Measurements from ENCODE around the gene CYP27A1. TPM values are rescaled to one million over a fixed set of nuclear protein-coding genes. Genes with fewer than 3 reads are reported as not detected.
"Not testable (repeated sequence)": the region's sequence is repeated elsewhere in the genome, so short reads cannot be mapped to it uniquely, and the experiment has no call there.

The CYP27A1 gene
- total RNA-seq, 2 experiments from 2014 or later = 3.0 to 4.7 TPM

- Mint-ChIP-seq H3K27me3 (no peaks in the 10 kb centered on the region), H3K4me3 (no peak overlapping the region), H3K27ac (no peak overlapping the region), H3K4me1 (no peaks in the 10 kb centered on the region), H3K36me3 (peaks cover 15% of the 10 kb centered on the region), H3K9me3 (no peaks in the 10 kb centered on the region)
- POLR2A ChIA-PET = no interaction called here
- DNase-seq = no peak
- no peak for ATAC-seq (ENCODE audit: low read depth)
Observed at GRCh38 chr2:218754201-218754600, 27.7 kb upstream of the CYP27A1 start.

GRCh38 chr2:218754781-218755180 is 27.2 kb upstream of the CYP27A1 start:
- H3K9me3 Mint-ChIP-seq = no peaks in the 10 kb centered on the region
- H3K36me3 Mint-ChIP-seq = peaks cover 14% of the 10 kb centered on the region
- POLR2A ChIA-PET = no interaction called here
- no peak overlapping the region for H3K27ac Mint-ChIP-seq
- no peaks in the 10 kb centered on the region for H3K27me3 Mint-ChIP-seq
- H3K4me1 Mint-ChIP-seq = no peaks in the 10 kb centered on the region
- DNase-seq (no peak), ATAC-seq (ENCODE audit: low read depth) (no peak)
- H3K4me3 Mint-ChIP-seq = no peak overlapping the region

GRCh38 chr2:218755198-218755566 is 26.8 kb upstream of the CYP27A1 start:
- no peak for DNase-seq
- POLR2A ChIA-PET = no interaction called here
- H3K27me3 Mint-ChIP-seq = no peaks in the 10 kb centered on the region
- no peaks in the 10 kb centered on the region for H3K9me3 Mint-ChIP-seq
- no peak overlapping the region for H3K27ac Mint-ChIP-seq
- H3K4me3 Mint-ChIP-seq = no peak overlapping the region
- no peak for ATAC-seq (ENCODE audit: low read depth)
- H3K36me3 Mint-ChIP-seq = peaks cover 14% of the 10 kb centered on the region
- no peaks in the 10 kb centered on the region for H3K4me1 Mint-ChIP-seq

- no peaks in the 10 kb centered on the region for H3K9me3 Mint-ChIP-seq
- H3K4me3 Mint-ChIP-seq = no peak overlapping the region
- POLR2A ChIA-PET = no interaction called here
- H3K27me3 Mint-ChIP-seq = no peaks in the 10 kb centered on the region
- H3K4me1 Mint-ChIP-seq = no peaks in the 10 kb centered on the region
- ATAC-seq (ENCODE audit: low read depth) (no peak), DNase-seq (no peak)
- H3K36me3 Mint-ChIP-seq = peaks cover 11% of the 10 kb centered on the region
- no peak overlapping the region for H3K27ac Mint-ChIP-seq
Observed at GRCh38 chr2:218755567-218756404, 26.2 kb upstream of the CYP27A1 start.

GRCh38 chr2:218756599-218757377 is 25.2 kb upstream of the CYP27A1 start:
- ATAC-seq (ENCODE audit: low read depth) = no peak
- H3K4me3 Mint-ChIP-seq = no peak overlapping the region
- POLR2A ChIA-PET = no interaction called here
- H3K36me3 Mint-ChIP-seq = peaks cover 11% of the 10 kb centered on the region
- no peaks in the 10 kb centered on the region for H3K4me1 Mint-ChIP-seq
- H3K27ac Mint-ChIP-seq = no peak overlapping the region
- H3K9me3 Mint-ChIP-seq = no peaks in the 10 kb centered on the region
- no peaks in the 10 kb centered on the region for H3K27me3 Mint-ChIP-seq
- DNase-seq = no peak

- ATAC-seq (ENCODE audit: low read depth) (no peak), DNase-seq (no peak)
- H3K27ac Mint-ChIP-seq = no peak overlapping the region
- POLR2A ChIA-PET = no interaction called here
- no peak overlapping the region for H3K4me3 Mint-ChIP-seq
- no peaks in the 10 kb centered on the region for H3K36me3 Mint-ChIP-seq
- peaks cover 3% of the 10 kb centered on the region for H3K27me3 Mint-ChIP-seq
- H3K9me3 Mint-ChIP-seq = no peaks in the 10 kb centered on the region
- H3K4me1 Mint-ChIP-seq = no peaks in the 10 kb centered on the region
Observed at GRCh38 chr2:218761795-218762194, 20.2 kb upstream of the CYP27A1 start.

GRCh38 chr2:218772759-218773158 is 9.2 kb upstream of the CYP27A1 start:
- H3K9me3 Mint-ChIP-seq = peaks cover 10% of the 10 kb centered on the region
- POLR2A ChIA-PET; DNase-seq; H3K4me1 Mint-ChIP-seq; H3K27me3 Mint-ChIP-seq; H3K36me3 Mint-ChIP-seq; H3K4me3 Mint-ChIP-seq; H3K27ac Mint-ChIP-seq; ATAC-seq (ENCODE audit: low read depth): not testable (repeated sequence)

GRCh38 chr2:218773881-218774280 is 8.1 kb upstream of the CYP27A1 start:
- POLR2A ChIA-PET = no interaction called here
- H3K9me3 Mint-ChIP-seq = peaks cover 10% of the 10 kb centered on the region
- H3K4me1 Mint-ChIP-seq = no peaks in the 10 kb centered on the region
- no peak overlapping the region for H3K27ac Mint-ChIP-seq
- DNase-seq (no peak), ATAC-seq (ENCODE audit: low read depth) (no peak)
- peaks cover 5% of the 10 kb centered on the region for H3K27me3 Mint-ChIP-seq
- H3K4me3 Mint-ChIP-seq = no peak overlapping the region
- peaks cover 11% of the 10 kb centered on the region for H3K36me3 Mint-ChIP-seq

- no peak for DNase-seq
- Mint-ChIP-seq H3K27ac (no peak overlapping the region), H3K9me3 (peaks cover 10% of the 10 kb centered on the region), H3K36me3 (peaks cover 11% of the 10 kb centered on the region), H3K4me3 (no peak overlapping the region), H3K4me1 (no peaks in the 10 kb centered on the region), H3K27me3 (peaks cover 19% of the 10 kb centered on the region)
- ATAC-seq (ENCODE audit: low read depth) = no peak
- POLR2A ChIA-PET = no interaction called here
Observed at GRCh38 chr2:218776488-218776887, 5.5 kb upstream of the CYP27A1 start.

- POLR2A ChIA-PET = no interaction called here
- H3K36me3 Mint-ChIP-seq = peaks cover 11% of the 10 kb centered on the region
- no peak overlapping the region for H3K4me3 Mint-ChIP-seq
- ATAC-seq (ENCODE audit: low read depth) (no peak), DNase-seq (no peak)
- H3K27me3 Mint-ChIP-seq = peaks cover 23% of the 10 kb centered on the region
- H3K4me1 Mint-ChIP-seq = no peaks in the 10 kb centered on the region
- H3K27ac Mint-ChIP-seq = no peak overlapping the region
- H3K9me3 Mint-ChIP-seq = peaks cover 10% of the 10 kb centered on the region
Observed at GRCh38 chr2:218777276-218777990, 4.5 kb upstream of the CYP27A1 start.

- ATAC-seq (ENCODE audit: low read depth) = no peak
- no peaks in the 10 kb centered on the region for H3K4me1 Mint-ChIP-seq
- POLR2A ChIA-PET = no interaction called here
- H3K27ac Mint-ChIP-seq = no peak overlapping the region
- peaks cover 9% of the 10 kb centered on the region for H3K9me3 Mint-ChIP-seq
- no peak overlapping the region for H3K4me3 Mint-ChIP-seq
- peaks cover 47% of the 10 kb centered on the region for H3K27me3 Mint-ChIP-seq
- no peak for DNase-seq
- peaks cover 8% of the 10 kb centered on the region for H3K36me3 Mint-ChIP-seq
Observed at GRCh38 chr2:218780046-218780445, 1.9 kb upstream of the CYP27A1 start.

- no peak for ATAC-seq (ENCODE audit: low read depth)
- POLR2A ChIA-PET = no interaction called here
- H3K4me1 Mint-ChIP-seq = no peaks in the 10 kb centered on the region
- H3K9me3 Mint-ChIP-seq = peaks cover 7% of the 10 kb centered on the region
- peaks cover 8% of the 10 kb centered on the region for H3K36me3 Mint-ChIP-seq
- peak overlapping the region; percentile 31 for H3K4me3 Mint-ChIP-seq
- H3K27me3 Mint-ChIP-seq = peaks cover 55% of the 10 kb centered on the region
- no peak overlapping the region for H3K27ac Mint-ChIP-seq
- DNase-seq = no peak
Observed at GRCh38 chr2:218780851-218781690, 876 bp upstream of the CYP27A1 start.

GRCh38 chr2:218782528-218782844 is 539 bp downstream of the CYP27A1 start:
- no peaks in the 10 kb centered on the region for H3K9me3 Mint-ChIP-seq
- no peaks in the 10 kb centered on the region for H3K4me1 Mint-ChIP-seq
- ATAC-seq (ENCODE audit: low read depth) (no peak), DNase-seq (no peak)
- POLR2A ChIA-PET = no interaction called here
- peaks cover 61% of the 10 kb centered on the region for H3K27me3 Mint-ChIP-seq
- no peak overlapping the region for H3K27ac Mint-ChIP-seq
- H3K36me3 Mint-ChIP-seq = peaks cover 4% of the 10 kb centered on the region
- H3K4me3 Mint-ChIP-seq = no peak overlapping the region
